ENCODE data around the gene SMIM28.

Gene SMIM28

GRCh38 chr6:138371452-138371711 lies 6.3 kb upstream of the SMIM28 start:
- DNase-seq (ENCODE audit: extremely low spot score), result no peak
- TF ChIP-seq SUZ12 (IDR thresholded peaks at IDR 0.05) (no peak), HDGF (IDR thresholded peaks at IDR 0.05; ENCODE audit: borderline replicate concordance) (no peak), ARNT (IDR thresholded peaks at IDR 0.05) (no peak), TARDBP (IDR thresholded peaks at IDR 0.05) (no peak)
- POLR2A ChIA-PET, result no interaction called here
- CTCF ChIA-PET, result interaction anchor here (0.7 kb wide), 1 partner anchor 40 kb away, joined by 4 read pairs; no protein-coding TSS in a partner anchor

GRCh38 chr6:138371720-138372119 lies 6.0 kb upstream of the SMIM28 start:
- POLR2A ChIA-PET, result interaction anchor here (0.8 kb wide), 1 partner anchor 208 kb away, joined by 3 read pairs; no protein-coding TSS in a partner anchor
- peak; percentile 30 for DNase-seq (ENCODE audit: extremely low spot score)
- CTCF ChIA-PET, result interaction anchor here (0.7 kb wide), 2 partner anchors 40 to 1019 kb away, joined by 3 to 4 read pairs; no protein-coding TSS in a partner anchor
- TF ChIP-seq LEF1 (IDR thresholded peaks at IDR 0.05; ENCODE audit: borderline replicate concordance) (no peak), FOXM1 (IDR thresholded peaks at IDR 0.05; ENCODE audit: borderline replicate concordance) (no peak), HDGF (IDR thresholded peaks at IDR 0.05; ENCODE audit: borderline replicate concordance) (no peak), CTBP1 (IDR thresholded peaks at IDR 0.05; ENCODE audit: borderline replicate concordance) (no peak), SP1 (IDR thresholded peaks at IDR 0.05) (no peak), ELF4 (IDR thresholded peaks at IDR 0.05) (no peak)

GRCh38 chr6:138372711-138373463 lies 4.8 kb upstream of the SMIM28 start:
- TF ChIP-seq SP1 (IDR thresholded peaks at IDR 0.05) (no peak), LEF1 (IDR thresholded peaks at IDR 0.05; ENCODE audit: borderline replicate concordance) (no peak), ARNT (IDR thresholded peaks at IDR 0.05) (no peak), BHLHE40 (IDR thresholded peaks at IDR 0.05; ENCODE audit: borderline replicate concordance) (no peak), SUZ12 (IDR thresholded peaks at IDR 0.05) (no peak), FOXM1 (IDR thresholded peaks at IDR 0.05; ENCODE audit: borderline replicate concordance) (no peak), ZNF384 (IDR thresholded peaks at IDR 0.05) (no peak), FOXK2 (IDR thresholded peaks at IDR 0.05) (no peak), L3MBTL2 (conservative IDR thresholded peaks at IDR 0.05) (no peak), NFRKB (IDR thresholded peaks at IDR 0.05) (no peak), FOXA1 (IDR thresholded peaks at IDR 0.05) (no peak), TARDBP (IDR thresholded peaks at IDR 0.05) (no peak), CTBP1 (IDR thresholded peaks at IDR 0.05; ENCODE audit: borderline replicate concordance) (no peak), PKNOX1 (IDR thresholded peaks at IDR 0.05) (no peak), ELF4 (IDR thresholded peaks at IDR 0.05) (no peak), HDGF (IDR thresholded peaks at IDR 0.05; ENCODE audit: borderline replicate concordance) (no peak)
- CTCF ChIA-PET, result interaction anchor here (0.7 kb wide), 2 partner anchors 137 to 1020 kb away, joined by 3 read pairs; no protein-coding TSS in a partner anchor

GRCh38 chr6:138374230-138374629 lies 3.5 kb upstream of the SMIM28 start:
- POLR2A ChIA-PET, result no interaction called here
- TF ChIP-seq HDGF (IDR thresholded peaks at IDR 0.05; ENCODE audit: borderline replicate concordance) (no peak), BHLHE40 (IDR thresholded peaks at IDR 0.05; ENCODE audit: borderline replicate concordance) (no peak), SP1 (IDR thresholded peaks at IDR 0.05) (no peak), L3MBTL2 (conservative IDR thresholded peaks at IDR 0.05) (no peak), FOXA1 (IDR thresholded peaks at IDR 0.05) (no peak), LEF1 (IDR thresholded peaks at IDR 0.05; ENCODE audit: borderline replicate concordance) (no peak), TARDBP (IDR thresholded peaks at IDR 0.05) (no peak), ZNF384 (IDR thresholded peaks at IDR 0.05) (no peak), FOXM1 (IDR thresholded peaks at IDR 0.05; ENCODE audit: borderline replicate concordance) (no peak), SUZ12 (IDR thresholded peaks at IDR 0.05) (no peak), ARNT (IDR thresholded peaks at IDR 0.05) (no peak), PKNOX1 (IDR thresholded peaks at IDR 0.05) (no peak), FOXK2 (IDR thresholded peaks at IDR 0.05) (no peak), ELF4 (IDR thresholded peaks at IDR 0.05) (no peak), CTBP1 (IDR thresholded peaks at IDR 0.05; ENCODE audit: borderline replicate concordance) (no peak), NFRKB (IDR thresholded peaks at IDR 0.05) (no peak)
- CTCF ChIA-PET, result no interaction called here

More at GRCh38 chr6:138372711-138373463, 4.8 kb upstream of the SMIM28 start:
- no peak for DNase-seq (ENCODE audit: extremely low spot score)
- POLR2A ChIA-PET, result interaction anchor here (0.8 kb wide), 1 partner anchor 209 kb away, joined by 3 read pairs; no protein-coding TSS in a partner anchor

GRCh38 chr6:138374815-138375214 lies 2.9 kb upstream of the SMIM28 start:
- CTCF ChIA-PET, result no interaction called here
- DNase-seq (ENCODE audit: extremely low spot score), result no peak
- TF ChIP-seq FOXM1 (IDR thresholded peaks at IDR 0.05; ENCODE audit: borderline replicate concordance), result no peak
- TF ChIP-seq ZNF384 (IDR thresholded peaks at IDR 0.05), result no peak
- TF ChIP-seq ARNT (IDR thresholded peaks at IDR 0.05), result no peak
- no peak for TF ChIP-seq L3MBTL2 (conservative IDR thresholded peaks at IDR 0.05)
- no peak for TF ChIP-seq TARDBP (IDR thresholded peaks at IDR 0.05)
- no peak for TF ChIP-seq SP1 (IDR thresholded peaks at IDR 0.05)
- no peak for TF ChIP-seq SUZ12 (IDR thresholded peaks at IDR 0.05)
- TF ChIP-seq FOXA1 (IDR thresholded peaks at IDR 0.05), result no peak
- TF ChIP-seq LEF1 (IDR thresholded peaks at IDR 0.05; ENCODE audit: borderline replicate concordance), result no peak
- TF ChIP-seq ELF4 (IDR thresholded peaks at IDR 0.05), result no peak
- no peak for TF ChIP-seq BHLHE40 (IDR thresholded peaks at IDR 0.05; ENCODE audit: borderline replicate concordance)
- TF ChIP-seq FOXK2 (IDR thresholded peaks at IDR 0.05), result no peak
- no peak for TF ChIP-seq CTBP1 (IDR thresholded peaks at IDR 0.05; ENCODE audit: borderline replicate concordance)
- no peak for TF ChIP-seq PKNOX1 (IDR thresholded peaks at IDR 0.05)
- no peak for TF ChIP-seq NFRKB (IDR thresholded peaks at IDR 0.05)
- TF ChIP-seq HDGF (IDR thresholded peaks at IDR 0.05; ENCODE audit: borderline replicate concordance), result no peak
- POLR2A ChIA-PET, result no interaction called here

More at GRCh38 chr6:138374230-138374629, 3.5 kb upstream of the SMIM28 start:
- DNase-seq (ENCODE audit: extremely low spot score), result no peak

- ChIA-PET CTCF (no interaction called here), POLR2A (no interaction called here)
- no peak for DNase-seq (ENCODE audit: extremely low spot score)
- TF ChIP-seq BHLHE40 (IDR thresholded peaks at IDR 0.05; ENCODE audit: borderline replicate concordance) (no peak), CTBP1 (IDR thresholded peaks at IDR 0.05; ENCODE audit: borderline replicate concordance) (no peak), ARNT (IDR thresholded peaks at IDR 0.05) (no peak), PKNOX1 (IDR thresholded peaks at IDR 0.05) (no peak), SP1 (IDR thresholded peaks at IDR 0.05) (no peak), FOXM1 (IDR thresholded peaks at IDR 0.05; ENCODE audit: borderline replicate concordance) (no peak), NFRKB (IDR thresholded peaks at IDR 0.05) (no peak), L3MBTL2 (conservative IDR thresholded peaks at IDR 0.05) (no peak)
These were observed 663 bp upstream of the SMIM28 start for GRCh38 chr6:138377042-138377441.

Data from HEK293T (cell line).